HG03457 (cell line): ENCODE results near the gene ALDH18A1.

Experiments
- ATAC-seq: cut with Tn5 transposase; IDR thresholded peaks from one replicate; pipeline ENCODE4 v1.9.1; 2021; ENCODE audit warnings: moderate number of reproducible peaks; ENCODE audit not compliant: unreplicated experiment

The ALDH18A1 gene

GRCh38 chr10:95588025-95588424 is 68.5 kb downstream of the ALDH18A1 start:
- no peak for ATAC-seq

DNA sequence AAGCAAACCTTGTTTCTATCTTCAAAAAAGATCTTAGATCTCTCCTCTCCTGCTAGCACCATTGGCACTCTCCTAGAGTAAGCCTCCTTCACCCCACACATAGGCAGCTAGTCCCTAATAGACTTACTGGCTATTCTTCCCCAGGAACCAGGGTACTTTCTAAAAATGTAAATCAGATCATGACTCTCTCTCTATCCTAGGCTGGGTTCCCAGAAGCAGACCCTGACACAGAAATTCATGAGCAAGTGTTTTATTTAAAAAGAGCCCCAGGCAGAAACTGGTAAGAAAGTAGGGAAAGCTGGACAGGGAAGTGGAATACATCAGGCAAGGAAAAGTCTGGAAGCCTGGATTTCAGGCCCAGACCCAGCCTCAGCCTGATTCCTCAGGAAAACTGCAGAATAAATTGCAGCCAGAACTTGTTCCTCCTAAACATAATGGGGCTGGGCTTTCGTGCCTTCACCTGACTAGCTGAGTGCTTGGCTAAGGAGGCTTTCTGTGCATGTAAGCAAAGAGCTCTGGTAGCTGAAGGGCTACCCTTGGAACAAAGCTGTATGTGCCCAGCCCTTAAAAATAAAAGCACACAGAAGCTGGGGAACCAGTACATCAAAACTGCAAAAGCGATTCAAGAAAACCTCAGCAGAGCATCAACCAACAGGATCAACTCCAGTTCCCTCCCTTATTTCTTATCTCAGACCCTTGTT is 76.5 kb downstream of the ALDH18A1 start:
- ATAC-seq = no peak

GRCh38 chr10:95579292-95579691 is 77.2 kb downstream of the ALDH18A1 start:
- ATAC-seq = no peak

DNA sequence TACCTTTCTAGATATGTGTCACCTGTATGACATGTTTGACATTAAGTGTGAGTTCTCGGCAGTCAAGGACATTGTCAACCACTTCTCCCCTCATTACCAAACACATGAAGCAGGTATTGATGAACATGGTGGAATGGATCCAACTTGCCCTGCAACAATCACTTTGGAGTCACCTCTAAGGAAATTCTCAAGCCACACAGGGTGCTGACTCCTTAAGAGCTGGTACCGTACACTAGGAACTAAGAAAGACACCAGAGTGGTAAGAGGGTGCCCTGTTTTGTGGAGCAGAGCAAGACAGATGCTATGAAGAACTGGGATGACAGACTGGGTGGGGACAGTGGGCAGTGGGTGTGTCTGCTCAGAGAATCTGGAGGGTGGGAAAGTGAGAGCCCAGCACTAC is 77.9 kb downstream of the ALDH18A1 start:
- ATAC-seq = no peak

DNA sequence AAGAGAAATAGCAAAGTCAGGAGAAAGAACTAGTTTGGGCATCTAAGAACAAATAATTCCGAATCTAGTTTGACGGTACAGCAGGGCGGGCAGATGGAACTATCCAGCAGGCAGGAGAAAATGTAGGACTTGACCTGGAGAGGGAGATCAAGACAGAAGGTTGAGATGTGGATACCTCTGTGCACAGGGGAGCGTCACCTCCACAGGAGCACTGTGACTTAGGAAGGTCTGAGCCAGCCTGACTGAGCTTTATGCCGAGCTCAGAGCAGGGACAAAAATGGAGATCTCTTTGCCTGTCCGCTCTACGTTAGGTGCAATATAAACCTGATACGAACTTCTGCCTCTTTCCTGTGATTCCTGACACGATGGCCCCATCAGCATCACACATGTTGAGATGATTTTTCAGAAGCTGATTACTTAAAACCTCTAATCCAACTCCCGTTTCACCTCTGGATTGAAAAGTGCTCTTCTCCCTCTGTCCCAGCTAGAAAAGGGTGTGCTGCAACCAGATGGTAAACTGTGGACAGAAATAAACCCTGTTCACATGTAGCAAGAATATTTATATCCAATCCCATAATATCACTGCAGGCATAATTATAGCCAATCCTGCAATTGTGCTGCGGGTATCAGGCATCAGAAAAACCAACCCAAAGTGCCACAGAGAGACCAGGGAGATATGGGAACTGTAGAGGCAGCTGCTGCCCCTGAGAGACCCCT is 81.7 kb downstream of the ALDH18A1 start:
- ATAC-seq = no peak

DNA sequence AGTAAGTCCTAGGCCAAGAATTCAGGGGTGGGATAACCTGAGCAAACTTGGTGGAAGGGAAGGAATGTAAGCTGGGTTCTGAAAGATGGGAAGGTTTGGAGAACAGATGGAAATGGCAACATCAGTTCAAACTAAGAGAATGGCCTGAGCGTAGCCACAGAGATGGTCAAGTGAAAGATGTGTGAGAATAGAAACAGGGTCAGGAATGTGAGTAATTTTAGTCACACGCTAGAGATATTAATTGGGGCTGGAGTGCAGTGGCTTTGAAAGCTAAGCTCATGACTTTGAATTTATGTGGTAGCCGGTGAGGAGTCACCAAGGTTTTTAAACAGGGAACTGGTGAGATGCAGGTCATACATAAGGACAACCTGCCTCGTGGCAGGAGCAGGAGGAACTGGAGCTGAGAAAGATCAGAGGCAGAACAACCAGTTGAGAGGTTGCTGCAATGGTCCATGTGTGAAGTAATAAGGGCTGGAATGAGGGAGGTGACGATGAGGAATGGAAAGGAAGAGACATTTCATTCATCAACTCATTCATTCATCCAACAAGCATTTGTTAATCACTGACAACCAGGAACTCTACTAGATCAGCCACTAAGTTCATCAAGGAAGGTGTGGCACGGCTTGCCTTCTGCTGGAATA is 82.4 kb downstream of the ALDH18A1 start:
- ATAC-seq = no peak

DNA sequence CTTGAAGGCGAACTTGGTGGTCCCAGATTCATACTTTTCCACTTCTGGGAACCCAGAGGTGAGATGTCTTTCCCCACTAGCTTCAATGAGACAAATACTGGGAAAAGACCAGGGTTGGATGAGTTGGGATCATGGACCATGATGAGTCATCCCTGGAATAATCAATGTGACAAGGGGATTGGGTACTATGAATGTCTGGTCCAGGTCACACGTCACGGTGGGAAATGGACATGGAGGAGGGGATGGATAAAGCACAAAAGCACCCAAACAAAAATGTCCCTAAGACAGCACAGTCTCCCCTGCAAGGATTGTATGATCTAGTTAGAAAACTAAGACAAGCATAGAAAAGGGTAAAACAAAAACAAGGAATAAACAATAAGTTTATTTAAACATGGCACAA is 83.0 kb downstream of the ALDH18A1 start:
- no peak for ATAC-seq

- ATAC-seq = no peak
Measured at GRCh38 chr10:95572131-95572820, 84.2 kb downstream of the ALDH18A1 start.

- no peak for ATAC-seq
Measured at GRCh38 chr10:95571390-95571789, 85.1 kb downstream of the ALDH18A1 start.

DNA sequence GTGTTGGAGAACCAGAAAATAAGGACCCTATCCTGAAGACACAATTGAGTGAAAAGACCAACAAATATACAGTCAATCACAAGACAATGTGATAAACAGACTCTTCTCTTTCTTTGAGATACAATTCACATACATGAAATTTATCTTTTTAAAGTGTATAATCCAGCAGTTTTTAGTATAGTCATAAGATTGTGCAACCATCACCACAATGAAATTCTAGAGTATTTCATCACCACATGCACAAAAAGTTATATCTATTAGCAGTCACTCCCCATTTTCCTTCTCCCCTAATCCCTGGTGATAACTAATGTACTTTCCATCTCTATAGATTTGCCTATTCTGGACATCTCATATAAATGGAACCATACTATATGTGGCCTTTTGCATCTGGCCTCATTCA is 87.1 kb downstream of the ALDH18A1 start:
- ATAC-seq = no peak

DNA sequence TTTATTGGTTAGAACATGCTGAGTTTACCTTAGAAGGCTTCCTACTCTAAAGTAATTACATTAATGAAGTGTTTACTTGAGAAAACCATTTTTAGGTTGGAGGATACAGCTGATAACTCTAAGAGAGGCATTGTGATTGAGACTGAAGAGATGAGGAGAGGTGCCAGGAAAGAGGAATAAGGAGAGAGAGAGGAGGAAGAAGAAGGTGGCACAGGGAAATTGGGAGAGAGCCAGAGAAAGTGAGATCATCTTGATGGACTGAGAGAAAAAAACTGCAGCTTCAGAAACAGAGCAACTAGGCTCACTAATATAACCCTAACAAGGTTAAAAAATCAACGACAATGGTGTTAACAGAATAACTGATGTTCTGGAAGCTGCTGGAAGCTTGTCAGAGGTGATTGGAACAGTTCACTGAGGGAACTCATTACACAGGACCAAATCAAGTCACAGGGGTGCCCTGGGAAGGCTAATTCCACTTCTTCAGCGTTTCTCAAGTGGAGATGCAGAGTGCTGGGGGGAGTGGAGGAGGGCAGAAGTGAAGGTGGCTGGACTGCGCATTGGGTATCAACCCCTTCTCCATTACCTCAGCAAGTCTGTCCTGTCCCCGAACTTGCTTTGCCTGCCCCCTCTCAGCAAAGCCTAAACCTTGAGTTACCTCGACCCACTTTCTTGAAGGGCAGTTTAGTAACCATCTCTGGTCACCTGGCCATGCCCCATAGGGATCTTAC is 88.4 kb downstream of the ALDH18A1 start:
- ATAC-seq = no peak

DNA sequence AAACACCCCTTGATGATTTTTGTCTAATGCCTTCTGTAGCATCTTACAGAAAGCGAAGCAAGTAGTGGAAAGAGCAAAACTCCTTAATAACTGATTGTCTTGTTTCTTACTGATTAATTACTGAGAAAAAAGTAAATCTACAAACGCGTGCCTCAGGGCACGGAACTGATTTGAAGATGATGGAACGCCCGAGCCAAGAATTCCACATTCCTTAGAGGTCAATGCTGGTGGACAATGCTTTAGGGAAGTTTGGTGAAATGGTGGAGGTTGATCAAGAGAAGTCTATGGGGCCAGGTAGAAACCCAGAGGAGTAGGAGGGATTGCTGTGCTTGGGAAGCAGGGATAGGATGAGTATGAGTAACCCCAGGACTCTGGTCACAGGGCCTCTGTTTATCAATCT is 90.4 kb downstream of the ALDH18A1 start:
- ATAC-seq = no peak

DNA sequence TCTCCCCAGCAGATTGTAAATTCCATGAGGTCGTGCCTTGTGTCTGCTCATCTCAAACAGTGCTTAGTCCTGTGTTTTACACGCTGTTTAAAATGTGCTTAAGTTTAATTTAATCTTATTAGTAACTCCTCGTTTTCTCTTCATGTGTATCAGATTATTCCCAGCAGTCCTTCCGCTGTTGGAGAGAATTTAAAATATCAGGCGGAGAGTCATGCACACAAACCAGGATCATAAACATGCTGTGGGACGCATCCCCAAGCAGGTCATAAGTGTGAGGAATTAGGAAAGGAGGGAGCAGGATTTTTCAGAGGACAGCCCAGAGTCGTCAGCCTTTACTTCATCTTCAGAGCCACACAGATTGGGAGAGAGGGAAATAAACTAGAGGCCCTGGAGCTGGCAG is 91.2 kb downstream of the ALDH18A1 start:
- no peak for ATAC-seq

DNA sequence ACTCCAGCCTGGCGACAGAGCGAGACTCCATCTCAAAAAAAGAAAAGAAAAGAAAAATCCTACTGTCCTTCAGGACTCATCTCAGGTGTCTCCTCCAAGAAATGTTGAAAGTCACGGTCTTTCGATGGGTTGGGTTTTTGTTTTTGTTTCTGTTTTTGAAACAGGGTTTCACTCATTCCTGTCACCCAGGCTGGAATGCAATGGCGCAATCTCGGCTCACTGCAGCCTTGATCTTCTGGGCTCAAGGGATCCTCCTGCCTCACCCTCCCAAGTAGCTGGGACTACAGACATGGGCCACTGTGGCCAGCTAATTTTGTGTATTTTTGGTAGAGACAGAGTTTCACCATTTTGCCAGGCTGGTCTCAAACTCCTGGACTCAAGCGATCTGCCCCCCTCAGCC is 92.2 kb downstream of the ALDH18A1 start:
- no peak for ATAC-seq

DNA sequence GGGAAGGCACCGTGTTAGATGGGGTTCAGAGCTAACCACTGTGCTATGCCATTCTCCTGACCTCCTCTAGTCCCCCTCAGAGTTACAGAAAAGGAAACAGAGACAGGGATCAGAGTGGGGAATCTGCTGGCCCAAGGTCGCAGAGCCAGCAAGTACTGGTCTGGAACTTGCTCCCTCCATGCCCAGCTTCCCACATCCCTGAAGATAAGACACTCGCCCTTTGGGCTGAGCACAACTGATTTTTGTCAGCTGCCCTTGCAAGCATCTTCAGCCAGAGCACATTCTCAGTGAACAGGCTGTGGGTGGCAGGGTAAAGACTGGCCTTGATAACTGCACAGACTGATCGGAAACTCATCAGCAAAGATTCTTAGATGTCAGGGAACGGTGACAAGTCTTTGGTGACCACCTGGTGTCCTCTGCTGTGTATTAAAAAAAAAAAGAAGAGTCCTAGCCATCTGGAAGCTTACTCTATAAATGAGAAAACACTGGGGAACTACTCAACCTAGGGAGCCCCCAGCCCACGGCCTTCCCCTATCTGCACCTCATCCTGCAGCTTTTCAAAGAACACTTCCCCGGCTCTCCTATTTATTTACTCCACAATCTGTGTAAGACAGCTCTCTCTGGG is 94.1 kb downstream of the ALDH18A1 start:
- no peak for ATAC-seq

DNA sequence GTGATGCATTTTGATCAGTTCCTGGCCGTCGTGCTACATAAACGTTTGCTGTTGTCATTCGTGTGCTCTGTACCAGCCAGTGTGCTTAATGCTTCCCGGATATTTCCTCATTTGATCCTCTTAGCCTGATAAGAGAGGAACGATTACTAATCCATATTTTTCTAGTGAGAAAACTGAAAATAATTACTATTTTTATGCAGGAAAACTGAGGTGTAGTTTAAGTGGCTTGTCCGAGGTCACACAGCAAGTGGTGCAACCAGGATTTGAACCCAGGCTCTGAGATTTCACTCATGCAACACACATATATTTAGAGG is 94.7 kb downstream of the ALDH18A1 start:
- ATAC-seq = no peak

DNA sequence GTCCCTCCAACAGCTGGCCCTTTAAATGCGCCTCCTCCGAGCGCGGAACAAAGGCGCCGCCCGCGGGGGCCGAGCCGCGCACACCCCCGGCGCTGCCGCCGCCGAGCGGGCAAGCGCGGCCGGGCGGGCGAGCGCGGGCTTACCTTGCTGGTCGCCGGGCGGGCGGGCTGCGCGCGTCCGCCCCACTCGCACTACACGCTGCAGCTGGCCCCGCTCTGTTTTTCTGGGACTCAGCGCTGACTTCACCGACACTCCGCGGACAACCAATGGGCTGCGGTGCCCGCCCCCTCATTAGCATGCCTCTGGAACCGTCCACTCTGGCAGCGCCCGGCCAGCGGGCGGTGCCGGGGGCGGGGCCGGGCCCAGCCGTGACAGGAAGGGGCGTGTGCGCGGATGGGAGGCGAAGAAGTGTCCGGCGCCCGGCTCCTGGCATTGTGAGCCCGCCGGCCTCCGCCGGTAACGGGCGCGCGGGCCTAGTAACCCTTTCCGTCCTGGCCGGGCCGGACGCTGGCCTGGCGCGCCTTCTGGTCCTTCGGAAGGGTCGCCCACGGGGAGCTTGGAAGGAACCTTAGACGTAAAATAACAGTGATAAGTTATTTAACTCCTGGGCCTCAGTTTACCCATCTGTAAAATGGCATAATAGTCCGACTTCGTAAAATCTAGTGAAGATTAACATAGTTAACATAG is 95.2 kb downstream of the ALDH18A1 start, which contains the start of gene SORBS1:
Gene SORBS1, minus strand, starts transcription at position 195 of the 687 bp plus-strand sequence. CDS start 120,236 bp downstream, outside the sequence.
- ATAC-seq = peak; percentile 99

- ATAC-seq = no peak
Measured at GRCh38 chr10:95560278-95561176, 96.0 kb downstream of the ALDH18A1 start.

- no peak for ATAC-seq
Measured at GRCh38 chr10:95559896-95560277, 96.6 kb downstream of the ALDH18A1 start.
